HepG2 (cell line): Measurements from ENCODE around the gene ATOSB. TPM values are rescaled to one million over a fixed set of nuclear protein-coding genes. Genes with fewer than 3 reads are reported as not detected.

Experiments
- BCL3 ChIP-seq: sonication (generic); formaldehyde crosslinking; IDR thresholded peaks from 2 replicates; pipeline ENCODE4 v1.5.1; 2020; ENCODE audit warnings: mild to moderate bottlenecking, missing genetic modification reagents, moderate library complexity
- DRAP1 ChIP-seq: IDR thresholded peaks from 2 replicates; pipeline ENCODE4 v1.6.1; 2016; ENCODE audit warnings: missing genetic modification reagents, missing compliant biosample characterization
- E2F2 ChIP-seq: sonication (generic); formaldehyde crosslinking; IDR thresholded peaks from 2 replicates; pipeline ENCODE4 v1.4.0; 2020; ENCODE audit warnings: missing genetic modification reagents, borderline replicate concordance
- HOMEZ ChIP-seq: IDR thresholded peaks from 2 replicates; pipeline ENCODE4 v1.6.1; 2016; ENCODE audit warnings: low read depth
- KLF16 ChIP-seq, 2 experiments: sonication (generic) in 1 of 2; formaldehyde crosslinking in 1 of 2; IDR thresholded peaks; 2 replicates each; pipeline versions ENCODE4 v1.6.1 to v1.8.0; 2016 to 2023; ENCODE audit warnings: missing genetic modification reagents in 2 of 2, missing compliant biosample characterization in 1 of 2
- KMT2B ChIP-seq: IDR thresholded peaks from 2 replicates; pipeline ENCODE4 v1.6.1; 2016; ENCODE audit warnings: missing genetic modification reagents, missing compliant biosample characterization
- MATR3 ChIP-seq: sonication (generic); formaldehyde crosslinking; IDR thresholded peaks from 2 replicates; pipeline ENCODE4 v1.4.0; 2020; ENCODE audit warnings: missing genetic modification reagents
- NR0B2 ChIP-seq: sonication (generic); formaldehyde crosslinking; IDR thresholded peaks from 2 replicates; pipeline ENCODE4 v1.4.0; 2020; ENCODE audit warnings: mild to moderate bottlenecking, missing genetic modification reagents
- PAXIP1 ChIP-seq: sonication (generic); formaldehyde crosslinking; conservative IDR thresholded peaks from 2 replicates; pipeline ENCODE4 v1.4.0; 2020; ENCODE audit warnings: mild to moderate bottlenecking, missing genetic modification reagents, moderate library complexity
- PHF8 ChIP-seq: sonication (generic); formaldehyde crosslinking; IDR thresholded peaks from 2 replicates; pipeline ENCODE4 v1.5.0; 2020; ENCODE audit warnings: missing genetic modification reagents
- REPIN1 ChIP-seq: sonication (generic); formaldehyde crosslinking; IDR thresholded peaks from 2 replicates; pipeline ENCODE4 v1.8.0; 2022; ENCODE audit warnings: missing genetic modification reagents, low read depth, mild to moderate bottlenecking, borderline replicate concordance
- RXRA ChIP-seq: sonication (generic); formaldehyde crosslinking; IDR thresholded peaks from 2 replicates; pipeline ENCODE4 v1.5.1; 2020; ENCODE audit warnings: missing genetic modification reagents
- SAP130 ChIP-seq: IDR thresholded peaks from 2 replicates; pipeline ENCODE4 v1.6.1; 2016; ENCODE audit warnings: low read depth
- SNAPC5 ChIP-seq: sonication (generic); formaldehyde crosslinking; IDR thresholded peaks from 2 replicates; pipeline ENCODE4 v1.8.1; 2023; ENCODE audit warnings: mild to moderate bottlenecking, missing genetic modification reagents, borderline replicate concordance
- ZFP90 ChIP-seq: sonication (generic); formaldehyde crosslinking; IDR thresholded peaks from 2 replicates; pipeline ENCODE4 v1.8.0; 2022; ENCODE audit warnings: missing genetic modification reagents, mild to moderate bottlenecking, inconsistent platforms, borderline replicate concordance
- ZNF256 ChIP-seq: sonication (generic); formaldehyde crosslinking; conservative IDR thresholded peaks from 2 replicates; pipeline ENCODE4 v1.4.0; 2020; ENCODE audit warnings: missing genetic modification reagents
- ZNF264 ChIP-seq: sonication (generic); formaldehyde crosslinking; IDR thresholded peaks from 2 replicates; pipeline ENCODE4 v1.4.0; 2020; ENCODE audit warnings: missing genetic modification reagents
- ZNF317 ChIP-seq: sonication (generic); formaldehyde crosslinking; IDR thresholded peaks from 2 replicates; pipeline ENCODE4 v1.5.0; 2020; ENCODE audit warnings: mild to moderate bottlenecking, missing genetic modification reagents
- ZNF674 ChIP-seq: sonication (generic); formaldehyde crosslinking; IDR thresholded peaks from 2 replicates; pipeline ENCODE4 v1.5.0; 2020; ENCODE audit warnings: low read depth, mild to moderate bottlenecking, missing genetic modification reagents
- ZSCAN12 ChIP-seq: sonication (generic); formaldehyde crosslinking; IDR thresholded peaks from 2 replicates; pipeline ENCODE4 v1.9.0; 2021; ENCODE audit warnings: mild to moderate bottlenecking, missing genetic modification reagents
- polyA plus RNA-seq, 8 experiments: library from polyadenylated mRNA; depleted of rRNA in 3 of 8; stranded (reverse) in 7 of 8; unstranded in 1 of 8; fragments of >200 nt; fragmentation: Illumina TruSeq in 4 of 8; extraction: Trizol in 4 of 8; gene quantifications; 2 replicates each; pipeline versions ENCODE4 v1.2.1 to v1.2.3, GENCODE V29; 2011 to 2016; ENCODE audit warnings: low read depth in 4 of 8, missing spikeins in 1 of 8, mixed read lengths in 1 of 8; ENCODE audit not compliant: insufficient read depth in 1 of 8
- total RNA-seq, 5 experiments: library from RNA; depleted of rRNA; stranded (reverse); fragments of >200 nt; fragmentation: Illumina TruSeq; extraction: Trizol; gene quantifications; 2 replicates each; pipeline ENCODE4 v1.2.3, GENCODE V29; 2016; ENCODE audit warnings: low read depth in 1 of 5

ATOSB gene
- total and polyA plus RNA-seq, 2 of the 13 experiments (the other 11 are each of a cell fraction or from before 2014, with no cell fraction given): 1.9 to 6.4 TPM

GRCh38 chr9:35115680-35116538 lies at the start of gene ATOSB (continued):
- TF ChIP-seq ZNF256 (CRISPR knock-in tag) (no peak), PAXIP1 (0 out of 2 replicates have a peak, but pooled peaks have one; percentile 33), ZNF264 (CRISPR knock-in tag) (no peak), ZFP90 (CRISPR knock-in tag) (no peak), HOMEZ (peak; percentile 55; the same call in 1 of the 2 replicates), E2F2 (CRISPR knock-in tag) (no peak), NR0B2 (CRISPR knock-in tag) (peak; percentile 55; the same call in 1 of the 2 replicates), SNAPC5 (CRISPR knock-in tag) (no peak), ZSCAN12 (CRISPR knock-in tag) (no peak), DRAP1 (CRISPR knock-in tag) (no peak), BCL3 (CRISPR knock-in tag) (0 out of 2 replicates have a peak, but pooled peaks have one; percentile 5), MATR3 (CRISPR knock-in tag) (no peak), PHF8 (CRISPR knock-in tag) (no peak), RXRA (CRISPR knock-in tag) (peak; percentile 84), REPIN1 (CRISPR knock-in tag) (0 out of 2 replicates have a peak, but pooled peaks have one; percentile 29), ZNF674 (CRISPR knock-in tag) (no peak), ZNF317 (CRISPR knock-in tag) (0 out of 2 replicates have a peak, but pooled peaks have one; percentile 5), KMT2B (no peak), KLF16 (CRISPR knock-in tag; IDR thresholded peaks at IDR 0.05) (0 out of 4 replicates have a peak, but pooled peaks of 1 of the 2 experiments have one; percentile 28), SAP130 (CRISPR knock-in tag) (peak; percentile 74)
